ENCODE data around the gene PCDH9.

PCDH9 gene

DNA sequence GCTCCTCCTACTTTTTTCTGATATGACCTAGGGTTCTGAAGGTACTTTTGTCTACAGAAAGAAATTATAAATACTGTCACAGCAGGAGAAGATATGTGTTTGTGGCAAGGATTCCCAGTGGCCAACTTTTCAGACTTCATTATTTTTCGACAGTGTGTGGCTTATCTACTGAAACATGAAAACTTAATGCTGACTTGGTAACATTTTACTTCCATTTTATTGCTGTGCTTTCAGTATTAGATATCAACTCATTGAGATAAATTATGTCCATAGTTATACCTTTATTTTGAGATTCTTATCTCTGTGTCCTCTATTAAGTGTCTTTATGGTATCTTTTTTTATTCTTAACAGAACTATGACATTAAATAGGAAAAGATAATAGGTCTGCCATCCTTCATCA, 700.0 kb downstream of the PCDH9 start:
- no peak for TF ChIP-seq SIN3A (IDR thresholded peaks at IDR 0.05; ENCODE audit: borderline replicate concordance, insufficient read depth, low read length)
- no peak for TF ChIP-seq TAF1 (IDR thresholded peaks at IDR 0.05; ENCODE audit: borderline replicate concordance, insufficient read depth, low read length)
- TF ChIP-seq FOXP2 (optimal IDR thresholded peaks at IDR 0.05; ENCODE audit: borderline replicate concordance, extremely low read depth, extremely low read length, insufficient read depth): no peak
- no peak for TF ChIP-seq POLR2AphosphoS5 (IDR thresholded peaks at IDR 0.05; ENCODE audit: low read depth, low read length)
- TF ChIP-seq, protein P1, sequence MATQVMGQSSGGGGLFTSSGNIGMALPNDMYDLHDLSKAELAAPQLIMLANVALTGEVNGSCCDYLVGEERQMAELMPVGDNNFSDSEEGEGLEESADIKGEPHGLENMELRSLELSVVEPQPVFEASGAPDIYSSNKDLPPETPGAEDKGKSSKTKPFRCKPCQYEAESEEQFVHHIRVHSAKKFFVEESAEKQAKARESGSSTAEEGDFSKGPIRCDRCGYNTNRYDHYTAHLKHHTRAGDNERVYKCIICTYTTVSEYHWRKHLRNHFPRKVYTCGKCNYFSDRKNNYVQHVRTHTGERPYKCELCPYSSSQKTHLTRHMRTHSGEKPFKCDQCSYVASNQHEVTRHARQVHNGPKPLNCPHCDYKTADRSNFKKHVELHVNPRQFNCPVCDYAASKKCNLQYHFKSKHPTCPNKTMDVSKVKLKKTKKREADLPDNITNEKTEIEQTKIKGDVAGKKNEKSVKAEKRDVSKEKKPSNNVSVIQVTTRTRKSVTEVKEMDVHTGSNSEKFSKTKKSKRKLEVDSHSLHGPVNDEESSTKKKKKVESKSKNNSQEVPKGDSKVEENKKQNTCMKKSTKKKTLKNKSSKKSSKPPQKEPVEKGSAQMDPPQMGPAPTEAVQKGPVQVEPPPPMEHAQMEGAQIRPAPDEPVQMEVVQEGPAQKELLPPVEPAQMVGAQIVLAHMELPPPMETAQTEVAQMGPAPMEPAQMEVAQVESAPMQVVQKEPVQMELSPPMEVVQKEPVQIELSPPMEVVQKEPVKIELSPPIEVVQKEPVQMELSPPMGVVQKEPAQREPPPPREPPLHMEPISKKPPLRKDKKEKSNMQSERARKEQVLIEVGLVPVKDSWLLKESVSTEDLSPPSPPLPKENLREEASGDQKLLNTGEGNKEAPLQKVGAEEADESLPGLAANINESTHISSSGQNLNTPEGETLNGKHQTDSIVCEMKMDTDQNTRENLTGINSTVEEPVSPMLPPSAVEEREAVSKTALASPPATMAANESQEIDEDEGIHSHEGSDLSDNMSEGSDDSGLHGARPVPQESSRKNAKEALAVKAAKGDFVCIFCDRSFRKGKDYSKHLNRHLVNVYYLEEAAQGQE (IDR thresholded peaks at IDR 0.05; ENCODE audit: insufficient read depth in 1 of 2, low read depth in 2 of 2, low read length in 2 of 2): no peak

DNA sequence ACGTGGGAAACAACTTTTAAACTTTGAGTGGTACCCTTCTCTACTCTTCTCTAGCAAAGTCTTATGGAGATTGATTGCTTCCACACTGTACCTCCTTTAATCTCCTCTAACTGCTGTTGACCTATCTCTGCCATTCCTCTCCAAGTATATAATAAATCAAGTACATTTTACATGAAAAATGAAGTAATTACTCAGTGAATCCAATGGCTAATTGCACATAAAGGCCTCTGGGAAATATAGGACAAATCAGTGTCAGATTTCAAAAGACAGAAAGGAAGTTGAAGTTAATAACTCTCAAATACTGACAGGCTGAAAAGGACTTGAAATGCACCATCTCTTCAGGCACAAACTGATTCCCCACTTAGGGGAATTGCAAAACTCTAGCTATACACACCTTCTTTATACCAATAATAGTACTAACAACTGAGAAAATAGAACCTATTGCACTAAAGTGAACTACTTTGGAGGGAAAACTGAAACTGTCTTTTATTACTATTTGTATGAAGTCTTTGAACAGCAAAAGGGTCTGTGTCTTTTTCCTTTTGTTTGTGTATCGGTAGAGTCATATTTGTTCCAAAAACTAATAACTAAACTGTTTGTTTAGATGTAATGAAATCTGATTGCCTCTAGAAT, 701.1 kb downstream of the PCDH9 start:
- TF ChIP-seq FOXP2 (optimal IDR thresholded peaks at IDR 0.05; ENCODE audit: borderline replicate concordance, extremely low read depth, extremely low read length, insufficient read depth) (no peak), POLR2AphosphoS5 (IDR thresholded peaks at IDR 0.05; ENCODE audit: low read depth, low read length) (no peak), SIN3A (IDR thresholded peaks at IDR 0.05; ENCODE audit: borderline replicate concordance, insufficient read depth, low read length) (no peak), TAF1 (IDR thresholded peaks at IDR 0.05; ENCODE audit: borderline replicate concordance, insufficient read depth, low read length) (no peak)
- TF ChIP-seq, protein P1 (IDR thresholded peaks at IDR 0.05; ENCODE audit: insufficient read depth in 1 of 2, low read depth in 2 of 2, low read length in 2 of 2): no peak

DNA sequence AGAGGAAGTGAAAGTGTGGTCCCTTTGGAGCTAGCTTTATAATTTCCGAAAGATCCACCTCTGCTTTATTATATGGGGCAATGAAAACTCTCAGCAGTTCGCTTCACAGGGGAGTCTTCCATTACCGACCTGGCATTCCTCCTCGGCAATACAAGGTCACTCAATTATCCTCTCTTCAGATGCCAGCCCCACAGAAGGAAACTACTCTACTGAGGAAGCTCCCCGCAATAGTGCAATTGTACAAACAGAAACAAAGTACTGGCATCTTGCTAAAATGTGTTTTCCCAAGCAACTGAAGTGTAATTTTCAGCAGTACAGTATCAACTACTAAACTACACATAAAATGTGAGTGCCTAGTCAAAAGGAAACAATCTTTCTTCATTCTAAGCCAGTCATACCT, 702.0 kb downstream of the PCDH9 start:
- TF ChIP-seq, protein P1 (IDR thresholded peaks at IDR 0.05; ENCODE audit: insufficient read depth in 1 of 2, low read depth in 2 of 2, low read length in 2 of 2): no peak
- TF ChIP-seq TAF1 (IDR thresholded peaks at IDR 0.05; ENCODE audit: borderline replicate concordance, insufficient read depth, low read length) (no peak), POLR2AphosphoS5 (IDR thresholded peaks at IDR 0.05; ENCODE audit: low read depth, low read length) (no peak)

DNA sequence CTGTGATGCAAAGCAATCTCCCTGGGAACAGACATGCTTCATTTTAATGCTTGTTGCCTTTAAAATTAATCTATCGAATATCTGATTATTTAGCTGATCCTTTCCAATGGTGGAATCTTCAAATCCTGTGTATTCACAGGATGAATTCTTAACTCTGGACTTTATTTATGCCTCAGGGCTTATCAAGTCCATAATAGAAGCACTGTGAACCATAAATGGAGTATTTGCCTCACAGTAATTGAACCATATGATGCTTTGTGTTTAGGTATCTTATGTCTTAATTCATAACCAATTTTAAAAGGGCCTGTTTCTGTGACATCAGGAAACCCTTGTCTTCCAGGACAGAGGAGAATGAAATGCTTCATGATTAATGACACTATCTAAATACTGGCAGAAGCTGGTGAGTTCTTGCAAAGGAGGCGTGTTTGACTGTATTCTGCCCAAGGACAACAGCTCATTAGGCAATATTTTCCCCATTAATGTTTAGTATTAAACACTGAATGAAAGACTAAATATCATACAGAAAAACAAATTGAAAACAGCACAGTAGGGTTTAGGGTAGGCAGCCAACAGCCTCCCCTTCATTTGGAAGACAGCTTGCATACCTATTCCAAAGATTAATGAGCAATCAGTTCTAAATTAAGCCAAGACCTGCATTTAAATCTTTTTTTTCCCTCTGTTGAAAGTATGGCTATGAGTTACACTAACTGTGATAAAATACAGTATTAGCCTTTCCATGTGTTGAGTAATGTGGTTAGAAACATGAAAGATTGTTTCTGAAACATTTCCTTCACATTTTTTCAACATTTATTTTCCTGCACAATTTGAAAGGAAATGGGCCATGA, 709.4 kb downstream of the PCDH9 start:
- TF ChIP-seq FOXP2 (optimal IDR thresholded peaks at IDR 0.05; ENCODE audit: borderline replicate concordance, extremely low read depth, extremely low read length, insufficient read depth): no peak
- TF ChIP-seq POLR2AphosphoS5 (IDR thresholded peaks at IDR 0.05; ENCODE audit: low read depth, low read length): no peak
- TF ChIP-seq, protein P1 (IDR thresholded peaks at IDR 0.05; ENCODE audit: insufficient read depth in 1 of 2, low read depth in 2 of 2, low read length in 2 of 2): no peak
- TF ChIP-seq SIN3A (IDR thresholded peaks at IDR 0.05; ENCODE audit: borderline replicate concordance, insufficient read depth, low read length): no peak
- no peak for TF ChIP-seq TAF1 (IDR thresholded peaks at IDR 0.05; ENCODE audit: borderline replicate concordance, insufficient read depth, low read length)
